Umbilical cord (tissue), 2 donors: ENCODE data around the gene MPV17L2. TPM values are rescaled to one million over a fixed set of nuclear protein-coding genes. Genes with fewer than 3 reads are reported as not detected.

Experiments
- DNase-seq: peaks from one replicate; pipeline ENCODE4 v3.0.0-alpha.2; 2015; ENCODE audit warnings: low spot score
- total RNA-seq: library from RNA; depleted of rRNA; stranded (reverse); fragments of >200 nt; gene quantifications from one replicate; pipeline ENCODE4 v1.2.3, GENCODE V29; 2014; ENCODE audit warnings: low replicate concordance; ENCODE audit not compliant: insufficient read depth

MPV17L2 gene
- total RNA-seq, 1 donor from 2014 or later, result 9.4 TPM

- DNase-seq, result no peak
Observed at GRCh38 chr19:18214779-18215433, 21.9 kb downstream of the MPV17L2 start.

- no peak for DNase-seq
Observed at GRCh38 chr19:18216789-18217188, 23.8 kb downstream of the MPV17L2 start.

- DNase-seq, result no peak
Observed at GRCh38 chr19:18218159-18218558, 25.1 kb downstream of the MPV17L2 start.

- DNase-seq, result no peak
Observed at GRCh38 chr19:18218600-18218999, 25.6 kb downstream of the MPV17L2 start.

- no peak for DNase-seq
Observed at GRCh38 chr19:18219911-18220631, 27.1 kb downstream of the MPV17L2 start.

- DNase-seq, result no peak
Observed at GRCh38 chr19:18220632-18221275, 27.7 kb downstream of the MPV17L2 start.

- DNase-seq, result no peak
Observed at GRCh38 chr19:18221815-18222725, 29.1 kb downstream of the MPV17L2 start.

GRCh38 chr19:18223860-18224524, 31.0 kb downstream of the MPV17L2 start:
- no peak for DNase-seq

- DNase-seq, result peak; percentile 99
Observed at GRCh38 chr19:18224525-18225354, 31.7 kb downstream of the MPV17L2 start.

GRCh38 chr19:18225355-18225701, 32.3 kb downstream of the MPV17L2 start:
- DNase-seq, result no peak

- DNase-seq, result peak; percentile 49
Observed at GRCh38 chr19:18225702-18226468, 32.9 kb downstream of the MPV17L2 start, which contains the start of gene PDE4C. TSS of gene PDE4C (minus strand) at chr19:18226438. CDS start at chr19:18226415, 23 bp downstream.

- no peak for DNase-seq
Observed at GRCh38 chr19:18226956-18227780, 34.1 kb downstream of the MPV17L2 start.

- no peak for DNase-seq
Observed at GRCh38 chr19:18227781-18228271, 34.8 kb downstream of the MPV17L2 start.

GRCh38 chr19:18229474-18229873, 36.5 kb downstream of the MPV17L2 start:
- no peak for DNase-seq

- DNase-seq, result no peak
Observed at GRCh38 chr19:18229915-18230314, 36.9 kb downstream of the MPV17L2 start.

GRCh38 chr19:18230941-18231734, 38.1 kb downstream of the MPV17L2 start:
- DNase-seq, result no peak

GRCh38 chr19:18231775-18232174, 38.8 kb downstream of the MPV17L2 start:
- no peak for DNase-seq
